K562 (cell line): ENCODE results near the gene IFRD1. TPM values are rescaled to one million over a fixed set of nuclear protein-coding genes. Genes with fewer than 3 reads are reported as not detected.

Source experiments
- C11orf30 ChIP-seq: fragments of 450-650 bp; IDR thresholded peaks from 2 replicates; pipeline ENCODE4 v1.6.1; 2016; ENCODE audit warnings: low read depth, mild to moderate bottlenecking
- ETV1 ChIP-seq: fragments of 450-650 bp; conservative IDR thresholded peaks from 2 replicates; pipeline ENCODE4 v1.6.1; 2016; ENCODE audit warnings: missing genetic modification characterization, control low read depth, low read depth, missing compliant biosample characterization
- IFI16 ChIP-seq: fragments of 250-450 bp; sonication (Bioruptor Pico); IDR thresholded peaks from 2 replicates; pipeline ENCODE4 v2.1.2; 2022; ENCODE audit warnings: mild to moderate bottlenecking, inconsistent platforms
- MEF2A ChIP-seq: IDR thresholded peaks from 2 replicates; pipeline ENCODE4 v1.6.1; 2011; ENCODE audit warnings: low read depth, mild to moderate bottlenecking, low read length, moderate library complexity; ENCODE audit not compliant: control insufficient read depth
- RBM39 ChIP-seq: fragments of 200-400 bp; formaldehyde crosslinking; optimal IDR thresholded peaks from 2 replicates; pipeline ENCODE3; 2018; ENCODE audit warnings: low read depth, low read length
- SIN3A ChIP-seq, 2 experiments: fragments of 150-350 bp in 1 of 2; IDR thresholded peaks; 2 replicates each; pipeline ENCODE4 v1.6.1; 2011 to 2016; ENCODE audit warnings: borderline replicate concordance in 2 of 2, low read depth in 2 of 2, low read length in 2 of 2, mild to moderate bottlenecking in 2 of 2, moderate library complexity in 2 of 2; ENCODE audit not compliant: control insufficient read depth in 1 of 2
- TEAD2 ChIP-seq: fragments of 450-650 bp; IDR thresholded peaks from 2 replicates; pipeline ENCODE4 v1.6.1; 2016; ENCODE audit warnings: missing genetic modification characterization, control low read depth, missing compliant biosample characterization
- ZKSCAN8 ChIP-seq: fragments of 200-800 bp; sonication (Bioruptor generic); IDR thresholded peaks from 2 replicates; pipeline ENCODE4 v1.6.1; 2016; ENCODE audit warnings: missing genetic modification characterization, missing compliant biosample characterization
- ZNF324 ChIP-seq: fragments of 250-450 bp; sonication (Bioruptor Pico); IDR thresholded peaks from 2 replicates; pipeline ENCODE4 v1.4.0; 2020; ENCODE audit warnings: mild to moderate bottlenecking
- ZNF77 ChIP-seq: fragments of 250-450 bp; sonication (Bioruptor Pico); IDR thresholded peaks from 2 replicates; pipeline ENCODE4 v1.5.0; 2020
- polyA plus RNA-seq, 8 experiments: library from polyadenylated mRNA; depleted of rRNA in 4 of 8; stranded (reverse) in 5 of 8; unstranded in 3 of 8; fragments of >200 nt; fragmentation: Nextera tagmentation in 2 of 8; fragmentation: Illumina TruSeq in 1 of 8; extraction: Ambion mirVana in 2 of 8; extraction: Trizol in 1 of 8; gene quantifications; 2 replicates each; pipeline versions ENCODE4 v1.2.1 to v1.2.3, GENCODE V29; 2011 to 2014; ENCODE audit warnings: inconsistent platforms in 1 of 8, missing spikeins in 1 of 8
- total RNA-seq, 7 experiments: library from RNA; depleted of rRNA in 6 of 7; stranded (reverse); fragments of >200 nt in 6 of 7; fragmentation: Illumina TruSeq in 2 of 7; extraction: Trizol in 2 of 7; gene quantifications; 2 replicates each; pipeline versions ENCODE4 v1.2.1 to v1.2.3, GENCODE V29; 2011 to 2021; ENCODE audit warnings: low replicate concordance in 1 of 7
- TF ChIP-seq, protein P1 (sequence below), 2 experiments: fragments of 450-650 bp; IDR thresholded peaks; 2 replicates each; pipeline ENCODE4 v1.6.1; 2018; ENCODE audit warnings: mild to moderate bottlenecking in 2 of 2, low read depth in 1 of 2; ENCODE audit not compliant: partially characterized antibody in 2 of 2
- TF ChIP-seq, protein P2 (sequence below): sonication (generic); formaldehyde crosslinking; IDR thresholded peaks from 2 replicates; pipeline ENCODE4 v1.8.1; 2022; ENCODE audit warnings: missing genetic modification reagents
- TF ChIP-seq, protein P3 (sequence below), 2 experiments: fragments of 450-650 bp; conservative IDR thresholded peaks; 2 replicates each; pipeline ENCODE4 v1.6.1; 2017; ENCODE audit warnings: mild to moderate bottlenecking in 2 of 2, moderate library complexity in 2 of 2
- TF ChIP-seq, protein P4 (sequence below): fragments of 250-450 bp; sonication (Bioruptor Pico); IDR thresholded peaks from 2 replicates; pipeline ENCODE4 v1.9.0; 2021; ENCODE audit warnings: mild to moderate bottlenecking
- TF ChIP-seq, protein P5 (sequence below): fragments of 250-450 bp; sonication (Bioruptor Pico); IDR thresholded peaks from 2 replicates; pipeline ENCODE4 v1.8.0; 2021; ENCODE audit warnings: moderate library complexity, mild to moderate bottlenecking, inconsistent platforms
- TF ChIP-seq, protein P6 (sequence below): fragments of 150-350 bp; IDR thresholded peaks from 2 replicates; pipeline ENCODE4 v1.6.1; 2014; ENCODE audit warnings: low read depth, mild to moderate bottlenecking, low read length, borderline replicate concordance

Gene IFRD1
- total and polyA plus RNA-seq, 9 of the 15 experiments (the other 6 are each of a cell fraction or from before 2014, with no cell fraction given): 27.6 to 81.8 (median 68.1) TPM

DNA sequence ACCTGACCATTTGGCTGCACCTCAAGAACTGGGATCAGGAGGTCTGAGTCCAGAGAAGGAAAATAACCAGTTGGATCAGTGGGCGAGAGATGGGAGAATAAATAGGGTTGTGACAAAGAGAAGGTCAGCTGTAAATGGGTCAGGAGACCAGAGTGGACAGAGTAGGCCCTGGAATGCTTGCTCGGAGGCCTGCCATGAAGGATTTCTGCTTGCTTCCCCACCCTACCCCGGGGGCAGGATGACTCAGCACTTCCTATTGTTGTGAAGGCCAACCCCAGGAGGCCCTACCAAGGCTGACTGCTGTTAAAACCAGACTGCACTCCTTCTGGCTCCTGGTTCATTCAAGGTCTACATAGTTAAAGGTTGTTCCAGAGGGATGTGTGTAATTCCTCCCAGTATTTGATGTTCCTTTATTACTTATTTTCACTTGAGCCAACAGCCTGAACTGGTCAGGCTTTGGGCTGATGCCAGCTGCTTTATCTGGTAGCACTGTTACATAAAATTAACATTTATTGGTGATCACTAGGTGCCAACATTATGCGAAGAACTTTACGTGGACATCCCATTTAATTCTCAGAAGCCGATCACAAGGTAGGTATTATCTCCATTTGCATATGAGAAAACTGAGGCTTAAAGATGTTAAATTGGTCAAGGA is 27.3 kb upstream of the IFRD1 start (continued):
- TF ChIP-seq, protein P1, sequence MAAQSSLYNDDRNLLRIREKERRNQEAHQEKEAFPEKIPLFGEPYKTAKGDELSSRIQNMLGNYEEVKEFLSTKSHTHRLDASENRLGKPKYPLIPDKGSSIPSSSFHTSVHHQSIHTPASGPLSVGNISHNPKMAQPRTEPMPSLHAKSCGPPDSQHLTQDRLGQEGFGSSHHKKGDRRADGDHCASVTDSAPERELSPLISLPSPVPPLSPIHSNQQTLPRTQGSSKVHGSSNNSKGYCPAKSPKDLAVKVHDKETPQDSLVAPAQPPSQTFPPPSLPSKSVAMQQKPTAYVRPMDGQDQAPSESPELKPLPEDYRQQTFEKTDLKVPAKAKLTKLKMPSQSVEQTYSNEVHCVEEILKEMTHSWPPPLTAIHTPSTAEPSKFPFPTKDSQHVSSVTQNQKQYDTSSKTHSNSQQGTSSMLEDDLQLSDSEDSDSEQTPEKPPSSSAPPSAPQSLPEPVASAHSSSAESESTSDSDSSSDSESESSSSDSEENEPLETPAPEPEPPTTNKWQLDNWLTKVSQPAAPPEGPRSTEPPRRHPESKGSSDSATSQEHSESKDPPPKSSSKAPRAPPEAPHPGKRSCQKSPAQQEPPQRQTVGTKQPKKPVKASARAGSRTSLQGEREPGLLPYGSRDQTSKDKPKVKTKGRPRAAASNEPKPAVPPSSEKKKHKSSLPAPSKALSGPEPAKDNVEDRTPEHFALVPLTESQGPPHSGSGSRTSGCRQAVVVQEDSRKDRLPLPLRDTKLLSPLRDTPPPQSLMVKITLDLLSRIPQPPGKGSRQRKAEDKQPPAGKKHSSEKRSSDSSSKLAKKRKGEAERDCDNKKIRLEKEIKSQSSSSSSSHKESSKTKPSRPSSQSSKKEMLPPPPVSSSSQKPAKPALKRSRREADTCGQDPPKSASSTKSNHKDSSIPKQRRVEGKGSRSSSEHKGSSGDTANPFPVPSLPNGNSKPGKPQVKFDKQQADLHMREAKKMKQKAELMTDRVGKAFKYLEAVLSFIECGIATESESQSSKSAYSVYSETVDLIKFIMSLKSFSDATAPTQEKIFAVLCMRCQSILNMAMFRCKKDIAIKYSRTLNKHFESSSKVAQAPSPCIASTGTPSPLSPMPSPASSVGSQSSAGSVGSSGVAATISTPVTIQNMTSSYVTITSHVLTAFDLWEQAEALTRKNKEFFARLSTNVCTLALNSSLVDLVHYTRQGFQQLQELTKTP (IDR thresholded peaks at IDR 0.05; ENCODE audit: low read depth in 1 of 2, partially characterized antibody in 2 of 2): no peak
- TF ChIP-seq, protein P2, sequence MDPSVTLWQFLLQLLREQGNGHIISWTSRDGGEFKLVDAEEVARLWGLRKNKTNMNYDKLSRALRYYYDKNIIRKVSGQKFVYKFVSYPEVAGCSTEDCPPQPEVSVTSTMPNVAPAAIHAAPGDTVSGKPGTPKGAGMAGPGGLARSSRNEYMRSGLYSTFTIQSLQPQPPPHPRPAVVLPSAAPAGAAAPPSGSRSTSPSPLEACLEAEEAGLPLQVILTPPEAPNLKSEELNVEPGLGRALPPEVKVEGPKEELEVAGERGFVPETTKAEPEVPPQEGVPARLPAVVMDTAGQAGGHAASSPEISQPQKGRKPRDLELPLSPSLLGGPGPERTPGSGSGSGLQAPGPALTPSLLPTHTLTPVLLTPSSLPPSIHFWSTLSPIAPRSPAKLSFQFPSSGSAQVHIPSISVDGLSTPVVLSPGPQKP (CRISPR knock-in tag): no peak
- TF ChIP-seq MEF2A: no peak
- no peak for TF ChIP-seq ZNF77 (CRISPR knock-in tag)
- TF ChIP-seq, protein P3, sequence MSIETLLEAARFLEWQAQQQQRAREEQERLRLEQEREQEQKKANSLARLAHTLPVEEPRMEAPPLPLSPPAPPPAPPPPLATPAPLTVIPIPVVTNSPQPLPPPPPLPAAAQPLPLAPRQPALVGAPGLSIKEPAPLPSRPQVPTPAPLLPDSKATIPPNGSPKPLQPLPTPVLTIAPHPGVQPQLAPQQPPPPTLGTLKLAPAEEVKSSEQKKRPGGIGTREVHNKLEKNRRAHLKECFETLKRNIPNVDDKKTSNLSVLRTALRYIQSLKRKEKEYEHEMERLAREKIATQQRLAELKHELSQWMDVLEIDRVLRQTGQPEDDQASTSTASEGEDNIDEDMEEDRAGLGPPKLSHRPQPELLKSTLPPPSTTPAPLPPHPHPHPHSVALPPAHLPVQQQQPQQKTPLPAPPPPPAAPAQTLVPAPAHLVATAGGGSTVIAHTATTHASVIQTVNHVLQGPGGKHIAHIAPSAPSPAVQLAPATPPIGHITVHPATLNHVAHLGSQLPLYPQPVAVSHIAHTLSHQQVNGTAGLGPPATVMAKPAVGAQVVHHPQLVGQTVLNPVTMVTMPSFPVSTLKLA (conservative IDR thresholded peaks at IDR 0.05): no peak; a peak in 1 of 4 replicates
- TF ChIP-seq ZNF324 (CRISPR knock-in tag): no peak
- no peak for TF ChIP-seq SIN3A (IDR thresholded peaks at IDR 0.05; ENCODE audit: borderline replicate concordance in 2 of 2, control insufficient read depth in 1 of 2, low read depth in 2 of 2, low read length in 2 of 2)
- 0 out of 2 replicates have a peak, but pooled peaks have one; percentile 41 for TF ChIP-seq TEAD2 (tag)
- TF ChIP-seq ZKSCAN8 (CRISPR knock-in tag): no peak
- no peak; the same call in 1 of the 2 replicates for TF ChIP-seq ETV1 (tag)
- TF ChIP-seq IFI16 (CRISPR knock-in tag): no peak
- TF ChIP-seq, protein P4, sequence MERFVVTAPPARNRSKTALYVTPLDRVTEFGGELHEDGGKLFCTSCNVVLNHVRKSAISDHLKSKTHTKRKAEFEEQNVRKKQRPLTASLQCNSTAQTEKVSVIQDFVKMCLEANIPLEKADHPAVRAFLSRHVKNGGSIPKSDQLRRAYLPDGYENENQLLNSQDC: no peak
- no peak for TF ChIP-seq RBM39
- TF ChIP-seq C11orf30: peak; percentile 98
- TF ChIP-seq, protein P5, sequence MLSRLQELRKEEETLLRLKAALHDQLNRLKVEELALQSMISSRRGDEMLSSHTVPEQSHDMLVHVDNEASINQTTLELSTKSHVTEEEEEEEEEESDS (CRISPR knock-in tag): no peak
- TF ChIP-seq, protein P6, sequence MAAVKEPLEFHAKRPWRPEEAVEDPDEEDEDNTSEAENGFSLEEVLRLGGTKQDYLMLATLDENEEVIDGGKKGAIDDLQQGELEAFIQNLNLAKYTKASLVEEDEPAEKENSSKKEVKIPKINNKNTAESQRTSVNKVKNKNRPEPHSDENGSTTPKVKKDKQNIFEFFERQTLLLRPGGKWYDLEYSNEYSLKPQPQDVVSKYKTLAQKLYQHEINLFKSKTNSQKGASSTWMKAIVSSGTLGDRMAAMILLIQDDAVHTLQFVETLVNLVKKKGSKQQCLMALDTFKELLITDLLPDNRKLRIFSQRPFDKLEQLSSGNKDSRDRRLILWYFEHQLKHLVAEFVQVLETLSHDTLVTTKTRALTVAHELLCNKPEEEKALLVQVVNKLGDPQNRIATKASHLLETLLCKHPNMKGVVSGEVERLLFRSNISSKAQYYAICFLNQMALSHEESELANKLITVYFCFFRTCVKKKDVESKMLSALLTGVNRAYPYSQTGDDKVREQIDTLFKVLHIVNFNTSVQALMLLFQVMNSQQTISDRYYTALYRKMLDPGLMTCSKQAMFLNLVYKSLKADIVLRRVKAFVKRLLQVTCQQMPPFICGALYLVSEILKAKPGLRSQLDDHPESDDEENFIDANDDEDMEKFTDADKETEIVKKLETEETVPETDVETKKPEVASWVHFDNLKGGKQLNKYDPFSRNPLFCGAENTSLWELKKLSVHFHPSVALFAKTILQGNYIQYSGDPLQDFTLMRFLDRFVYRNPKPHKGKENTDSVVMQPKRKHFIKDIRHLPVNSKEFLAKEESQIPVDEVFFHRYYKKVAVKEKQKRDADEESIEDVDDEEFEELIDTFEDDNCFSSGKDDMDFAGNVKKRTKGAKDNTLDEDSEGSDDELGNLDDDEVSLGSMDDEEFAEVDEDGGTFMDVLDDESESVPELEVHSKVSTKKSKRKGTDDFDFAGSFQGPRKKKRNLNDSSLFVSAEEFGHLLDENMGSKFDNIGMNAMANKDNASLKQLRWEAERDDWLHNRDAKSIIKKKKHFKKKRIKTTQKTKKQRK: no peak
